GM10248 (cell line): ENCODE data around the gene VCL.

Source experiments
- CTCF ChIA-PET: fragments of 300-600 bp; sonication (Branson Sonifier 250); formaldehyde crosslinking; extraction: SDS; loops from one replicate; lab custom pipeline; 2021; ENCODE audit warnings: antibody characterized with exemption; lab: Yijun Ruan, JAX
- POLR2A ChIA-PET: fragments of 350-650 bp; sonication (Branson Sonifier 250); formaldehyde crosslinking; extraction: SDS; loops from one replicate; lab custom pipeline; 2020; ENCODE audit warnings: antibody characterized with exemption; lab: Yijun Ruan, JAX
- DNase-seq: peaks from one replicate; pipeline ENCODE4 v3.0.0; 2012; ENCODE audit errors: extremely low spot score
- TF ChIP-seq, protein P1 (sequence below): IDR thresholded peaks from 2 replicates; pipeline ENCODE4 v1.5.1; 2012; ENCODE audit warnings: mild to moderate bottlenecking, low read depth; ENCODE audit errors: extremely low read depth, missing control alignments, control extremely low read depth

Gene VCL

DNA sequence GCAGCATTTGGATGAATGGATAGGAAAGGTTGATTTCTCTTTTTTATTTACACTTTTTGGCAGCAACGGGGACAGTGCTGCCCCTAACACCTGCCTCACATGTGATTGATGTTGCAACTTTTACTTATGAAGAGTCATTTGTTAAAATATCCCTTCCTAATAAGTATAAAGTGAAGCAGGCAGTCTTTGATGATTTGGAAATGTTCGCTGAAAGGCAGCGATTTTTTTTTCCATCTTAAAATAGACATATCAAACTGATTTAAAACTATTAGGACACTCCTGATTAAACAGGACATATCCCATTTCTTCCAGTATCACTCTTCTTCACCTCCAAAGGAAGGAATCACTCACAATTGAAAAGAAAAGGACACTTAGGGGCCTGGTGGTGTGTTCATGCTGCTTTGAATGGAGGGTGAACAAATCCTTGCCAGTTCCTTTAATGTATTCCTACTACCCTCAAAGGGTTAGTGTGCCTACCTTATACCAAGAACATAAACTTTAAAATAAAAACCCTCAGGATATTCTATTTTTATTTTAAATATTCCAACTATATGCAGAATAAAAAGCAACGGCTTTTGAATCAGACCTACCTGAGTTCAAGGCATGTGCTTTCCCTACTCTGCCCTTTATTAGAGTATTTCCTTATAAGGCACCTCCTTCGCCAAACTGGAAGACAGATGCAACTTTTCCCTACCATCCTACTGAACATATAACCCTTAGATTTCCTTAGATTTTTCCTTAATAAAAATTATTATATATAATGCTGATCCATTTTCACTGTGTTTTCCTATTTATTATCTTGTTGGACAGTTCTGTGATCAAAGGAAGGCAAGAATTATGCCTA lies 154.2 kb downstream of the VCL start:
- POLR2A ChIA-PET = interaction anchor here (0.6 kb wide), 1 partner anchor 28 kb away, joined by 4 read pairs; no protein-coding TSS in a partner anchor
- CTCF ChIA-PET = interaction anchor here (0.6 to 2.7 kb wide), 6 partner anchors 7 to 61 kb away, joined by 3 to 11 read pairs (median 4); no protein-coding TSS in a partner anchor
- TF ChIP-seq, protein P1, sequence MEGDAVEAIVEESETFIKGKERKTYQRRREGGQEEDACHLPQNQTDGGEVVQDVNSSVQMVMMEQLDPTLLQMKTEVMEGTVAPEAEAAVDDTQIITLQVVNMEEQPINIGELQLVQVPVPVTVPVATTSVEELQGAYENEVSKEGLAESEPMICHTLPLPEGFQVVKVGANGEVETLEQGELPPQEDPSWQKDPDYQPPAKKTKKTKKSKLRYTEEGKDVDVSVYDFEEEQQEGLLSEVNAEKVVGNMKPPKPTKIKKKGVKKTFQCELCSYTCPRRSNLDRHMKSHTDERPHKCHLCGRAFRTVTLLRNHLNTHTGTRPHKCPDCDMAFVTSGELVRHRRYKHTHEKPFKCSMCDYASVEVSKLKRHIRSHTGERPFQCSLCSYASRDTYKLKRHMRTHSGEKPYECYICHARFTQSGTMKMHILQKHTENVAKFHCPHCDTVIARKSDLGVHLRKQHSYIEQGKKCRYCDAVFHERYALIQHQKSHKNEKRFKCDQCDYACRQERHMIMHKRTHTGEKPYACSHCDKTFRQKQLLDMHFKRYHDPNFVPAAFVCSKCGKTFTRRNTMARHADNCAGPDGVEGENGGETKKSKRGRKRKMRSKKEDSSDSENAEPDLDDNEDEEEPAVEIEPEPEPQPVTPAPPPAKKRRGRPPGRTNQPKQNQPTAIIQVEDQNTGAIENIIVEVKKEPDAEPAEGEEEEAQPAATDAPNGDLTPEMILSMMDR = no peak
- no peak for DNase-seq

DNA sequence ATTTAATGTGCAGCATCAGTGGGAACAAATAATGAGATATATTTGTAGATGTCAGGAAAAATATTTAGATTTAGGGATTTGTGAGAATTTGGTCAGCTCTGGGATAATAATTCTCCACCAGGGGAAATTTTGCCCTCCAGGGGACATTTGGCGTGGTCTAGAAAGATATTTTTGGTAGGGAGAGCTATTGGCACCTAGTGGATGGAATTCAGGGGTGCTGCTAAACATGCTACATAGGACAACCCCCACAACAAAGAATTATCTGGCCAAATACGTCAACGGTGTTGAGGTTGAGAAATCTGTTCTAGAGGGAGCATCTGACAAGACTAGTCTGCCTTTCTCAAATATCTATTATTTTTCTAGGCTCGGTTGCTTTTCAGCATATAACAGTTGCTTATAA lies 155.2 kb downstream of the VCL start:
- TF ChIP-seq, protein P1 = no peak
- POLR2A ChIA-PET = no interaction called here
- CTCF ChIA-PET = interaction anchor here (0.9 to 2.2 kb wide), 4 partner anchors 8 to 60 kb away, joined by 3 to 6 read pairs (median 4); no protein-coding TSS in a partner anchor
- DNase-seq = no peak

DNA sequence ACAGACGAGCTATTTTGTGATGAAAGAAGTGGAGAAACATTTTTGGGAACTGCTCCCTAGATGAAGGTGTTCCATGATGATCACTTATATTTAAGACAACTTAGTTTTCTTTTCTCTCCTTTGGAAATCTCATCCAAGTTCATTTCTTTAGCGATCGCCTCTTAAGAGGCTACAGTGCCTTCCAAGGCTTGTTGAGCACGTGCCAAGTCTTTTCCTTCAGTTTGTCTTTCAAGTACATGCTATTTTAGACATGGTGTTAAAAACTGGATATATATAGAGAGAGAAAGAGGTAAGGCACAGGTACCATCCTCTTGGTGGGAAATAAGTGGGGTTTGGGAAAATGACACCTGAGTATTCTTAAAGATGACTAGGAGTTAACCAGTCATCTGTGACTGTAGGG lies 155.8 kb downstream of the VCL start:
- TF ChIP-seq, protein P1 = no peak
- POLR2A ChIA-PET = no interaction called here
- no peak for DNase-seq
- CTCF ChIA-PET = interaction anchor here (0.9 to 2.2 kb wide), 5 partner anchors 9 to 90 kb away, joined by 3 to 6 read pairs (median 4); no protein-coding TSS in a partner anchor

DNA sequence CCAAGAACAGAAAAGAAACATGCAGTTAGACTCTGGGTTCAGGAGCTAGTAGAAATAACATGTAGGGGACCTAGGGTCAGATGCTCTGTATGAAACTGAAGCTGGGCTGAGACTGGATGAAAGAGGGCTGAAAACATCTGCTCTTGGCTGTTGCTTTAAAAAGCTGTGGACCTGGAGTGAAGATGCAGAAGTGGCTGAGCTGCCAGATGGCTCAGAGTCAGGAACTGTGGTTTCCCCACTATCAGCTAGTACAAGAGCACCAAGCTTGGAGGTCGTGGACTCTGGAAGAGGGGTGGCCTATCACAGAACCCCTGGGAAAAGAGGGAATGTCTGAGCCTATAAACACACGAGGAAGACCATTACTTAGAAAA lies 159.0 kb downstream of the VCL start:
- DNase-seq = no peak
- TF ChIP-seq, protein P1 = no peak
- CTCF ChIA-PET = interaction anchor here (1.0 to 2.3 kb wide), 4 partner anchors 15 to 50 kb away, joined by 3 to 9 read pairs (median 4); no protein-coding TSS in a partner anchor
- POLR2A ChIA-PET = interaction anchor here (0.6 to 1.1 kb wide), 2 partner anchors 10 to 34 kb away, joined by 3 to 5 read pairs; no protein-coding TSS in a partner anchor

GRCh38 chr10:74160013-74160412 lies 162.1 kb downstream of the VCL start:
- ChIA-PET POLR2A (no interaction called here), CTCF (interaction anchor here (1.4 kb wide), 1 partner anchor 9 kb away, joined by 3 read pairs; no protein-coding TSS in a partner anchor)
- TF ChIP-seq, protein P1 = no peak
- no peak for DNase-seq

- DNase-seq = no peak
- CTCF ChIA-PET = interaction anchor here (1.1 to 1.4 kb wide), 2 partner anchors 8 to 50 kb away, joined by 3 to 4 read pairs; no protein-coding TSS in a partner anchor
- POLR2A ChIA-PET = no interaction called here
- TF ChIP-seq, protein P1 = no peak
These were observed 165.6 kb downstream of the VCL start for GRCh38 chr10:74163319-74164068.
